Suprapubic skin (tissue), 4 donors: ENCODE data around the gene MAG.

ENCODE experiments used
- EP300 ChIP-seq: sonication (generic); formaldehyde crosslinking; IDR thresholded peaks from one replicate; pipeline ENCODE4 v1.6.1; 2017; ENCODE audit warnings: antibody characterized with exemption
- POLR2A ChIP-seq, 2 donors: fragments of 450-650 bp; IDR thresholded peaks; one replicate each; pipeline ENCODE4 v1.6.1; 2017; ENCODE audit warnings: antibody characterized with exemption in 2 of 2, mild to moderate bottlenecking in 2 of 2, moderate library complexity in 2 of 2
- POLR2AphosphoS5 ChIP-seq, 3 donors: sonication (generic); formaldehyde crosslinking; IDR thresholded peaks; one replicate each; pipeline ENCODE4 v1.6.1; 2017; ENCODE audit warnings: antibody characterized with exemption in 3 of 3
- TF ChIP-seq, protein P1 (sequence below), 2 donors: fragments of 200-600 bp in 1 of 2; fragments of 450-650 bp in 1 of 2; sonication (generic) in 1 of 2; IDR thresholded peaks; one replicate each; pipeline ENCODE4 v1.5.1; 2016 to 2019; ENCODE audit warnings: antibody characterized with exemption in 2 of 2, mild to moderate bottlenecking in 1 of 2, moderate library complexity in 1 of 2

DNA sequence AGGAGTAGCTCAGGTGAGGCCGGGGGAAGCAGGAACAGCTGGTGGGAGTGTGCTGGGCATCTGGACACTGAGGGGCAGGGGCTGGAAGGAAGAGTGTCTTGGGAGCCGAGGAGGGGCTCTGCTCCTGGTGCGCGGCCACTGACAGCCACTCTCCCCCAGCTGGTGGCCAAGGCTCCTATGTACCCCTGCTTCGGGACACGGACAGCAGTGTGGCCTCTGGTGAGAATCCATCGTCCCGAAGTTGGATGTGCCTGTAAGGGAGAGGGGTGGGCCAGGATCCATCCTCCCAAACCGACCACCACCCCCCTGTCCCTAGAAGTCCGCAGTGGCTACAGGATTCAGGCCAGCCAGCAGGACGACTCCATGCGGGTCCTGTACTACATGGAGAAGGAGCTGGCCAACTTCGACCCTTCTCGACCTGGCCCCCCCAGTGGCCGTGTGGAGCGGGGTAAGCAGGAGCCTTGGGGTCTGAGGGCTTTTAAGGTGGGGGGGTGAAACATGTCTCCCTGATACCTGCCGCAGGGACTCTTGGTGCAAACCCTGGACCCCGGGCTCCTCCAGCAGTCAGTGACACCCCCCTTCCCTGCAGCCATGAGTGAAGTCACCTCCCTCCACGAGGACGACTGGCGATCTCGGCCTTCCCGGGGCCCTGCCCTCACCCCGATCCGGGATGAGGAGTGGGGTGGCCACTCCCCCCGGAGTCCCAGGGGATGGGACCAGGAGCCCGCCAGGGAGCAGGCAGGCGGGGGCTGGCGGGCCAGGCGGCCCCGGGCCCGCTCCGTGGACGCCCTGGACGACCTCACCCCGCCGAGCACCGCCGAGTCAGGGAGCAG lies 25.2 kb upstream of the MAG start:
- no peak for TF ChIP-seq POLR2AphosphoS5 (IDR thresholded peaks at IDR 0.05)
- TF ChIP-seq, protein P1, sequence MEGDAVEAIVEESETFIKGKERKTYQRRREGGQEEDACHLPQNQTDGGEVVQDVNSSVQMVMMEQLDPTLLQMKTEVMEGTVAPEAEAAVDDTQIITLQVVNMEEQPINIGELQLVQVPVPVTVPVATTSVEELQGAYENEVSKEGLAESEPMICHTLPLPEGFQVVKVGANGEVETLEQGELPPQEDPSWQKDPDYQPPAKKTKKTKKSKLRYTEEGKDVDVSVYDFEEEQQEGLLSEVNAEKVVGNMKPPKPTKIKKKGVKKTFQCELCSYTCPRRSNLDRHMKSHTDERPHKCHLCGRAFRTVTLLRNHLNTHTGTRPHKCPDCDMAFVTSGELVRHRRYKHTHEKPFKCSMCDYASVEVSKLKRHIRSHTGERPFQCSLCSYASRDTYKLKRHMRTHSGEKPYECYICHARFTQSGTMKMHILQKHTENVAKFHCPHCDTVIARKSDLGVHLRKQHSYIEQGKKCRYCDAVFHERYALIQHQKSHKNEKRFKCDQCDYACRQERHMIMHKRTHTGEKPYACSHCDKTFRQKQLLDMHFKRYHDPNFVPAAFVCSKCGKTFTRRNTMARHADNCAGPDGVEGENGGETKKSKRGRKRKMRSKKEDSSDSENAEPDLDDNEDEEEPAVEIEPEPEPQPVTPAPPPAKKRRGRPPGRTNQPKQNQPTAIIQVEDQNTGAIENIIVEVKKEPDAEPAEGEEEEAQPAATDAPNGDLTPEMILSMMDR (IDR thresholded peaks at IDR 0.05) = no peak
- TF ChIP-seq POLR2A (IDR thresholded peaks at IDR 0.05) = no peak
- TF ChIP-seq EP300 = no peak
